ENCODE results near the gene ITPA. TPM values are rescaled to one million over a fixed set of nuclear protein-coding genes. Genes with fewer than 3 reads are reported as not detected.

Gene ITPA
- total and polyA plus RNA-seq, 2 of the 4 experiments (the other 2 are of a cell fraction), result 32.4 to 49.0 TPM

- no peak for ATAC-seq (ENCODE audit: low read depth)
- Histone ChIP-seq H2BK5ac (ENCODE audit: low read depth, low read length, poor library complexity, severe bottlenecking) (no peak overlapping the region), H3K27ac (ENCODE audit: insufficient read depth, low read length) (no peak overlapping the region), H3K23ac (ENCODE audit: low read depth, low read length) (no peak overlapping the region), H4K20me1 (ENCODE audit: insufficient read depth, low read length) (no peaks in the 10 kb centered on the region), H2AK5ac (ENCODE audit: low read depth, low read length) (no peak overlapping the region), H3K14ac (replicated peaks; ENCODE audit: low read depth, low read length) (no peak overlapping the region), H4K5ac (ENCODE audit: low read depth, low read length) (no peak overlapping the region), H2AK9ac (replicated peaks; ENCODE audit: low read depth, low read length, poor library complexity) (no peak overlapping the region), H2BK15ac (ENCODE audit: low read depth, low read length) (no peak overlapping the region), H3K4me1 (ENCODE audit: control insufficient read depth, insufficient read depth, low read length) (peaks cover 7% of the 10 kb centered on the region), H3K9me3 (ENCODE audit: control insufficient read depth, insufficient read depth, low read length) (no peaks in the 10 kb centered on the region), H2BK20ac (ENCODE audit: low read depth, low read length) (no peak overlapping the region), H3K56ac (ENCODE audit: extremely low read depth, insufficient read depth, low read length) (no peak overlapping the region), H3K36me3 (ENCODE audit: control insufficient read depth, insufficient read depth, low read length) (peaks cover 38% of the 10 kb centered on the region), H4K8ac (ENCODE audit: low read depth in 2 of 2, low read length in 2 of 2) (no peak overlapping the region), H3K9ac (ENCODE audit: low read depth, low read length) (no peak overlapping the region), H2AFZ (replicated peaks; ENCODE audit: low read length, poor library complexity) (no peak overlapping the region), H3K79me1 (ENCODE audit: low read depth in 1 of 2, low read length in 2 of 2) (peaks cover 19 to 23% of the 10 kb centered on the region in 2 experiments), H3K4me2 (ENCODE audit: low read depth, low read length) (no peak overlapping the region), H3K4me3 (ENCODE audit: insufficient read depth, low read depth, low read length) (no peak overlapping the region), H3K9me1 (ENCODE audit: insufficient read depth, low read length) (0 out of 2 replicates have a peak, but pooled peaks cover 3% of the 10 kb centered on the region), H3K27me3 (ENCODE audit: control insufficient read depth, insufficient read depth, low read length) (no peaks in the 10 kb centered on the region), H3K4ac (ENCODE audit: low read depth, low read length) (no peak overlapping the region), H2BK120ac (ENCODE audit: low read depth, low read length) (no peak overlapping the region), H3K18ac (ENCODE audit: low read depth, low read length) (no peak overlapping the region), H4K91ac (ENCODE audit: insufficient read depth, low read depth, low read length) (no peak overlapping the region)
- DNase-seq, result no peak
- POLR2A ChIA-PET (ENCODE audit: unreplicated experiment), result no interaction called here
- BruUV-seq (replicated peaks), result no TSS peak
- intact Hi-C loops (cut with micrococcal nuclease) (no loop called here), in situ Hi-C loops (cut with MboI; ENCODE audit: low sequenced_read_pairs) (no loop called here), dilution Hi-C loops (cut with HindIII; ENCODE audit: low sequenced_read_pairs, unreplicated experiment) (no loop called here)
- 100% methylated on average over 1 of the region's 2 CpGs; no CpG with 5 or more reads in 1 of the 2 experiments for WGBS, 2 experiments (ENCODE audit: extremely low coverage in 2 of 2, insufficient read length in 1 of 2)
- CTCF ChIA-PET, result interaction anchor here (0.9 kb wide), 1 partner anchor 146 kb away, joined by 3 read pairs; no protein-coding TSS in a partner anchor
- TF ChIP-seq MXI1 (IDR thresholded peaks at IDR 0.05; ENCODE audit: borderline replicate concordance, low read depth, low read length), result no peak
- no peak for TF ChIP-seq ELK1 (IDR thresholded peaks at IDR 0.05; ENCODE audit: borderline replicate concordance, low read depth, low read length)
- TF ChIP-seq BHLHE40 (IDR thresholded peaks at IDR 0.05; ENCODE audit: low read depth, low read length), result no peak
- no peak for TF ChIP-seq RAD21 (IDR thresholded peaks at IDR 0.05; ENCODE audit: low read length)
- no peak for TF ChIP-seq CEBPB (IDR thresholded peaks at IDR 0.05; ENCODE audit: low read depth, low read length)
- TF ChIP-seq POLR2A (IDR thresholded peaks at IDR 0.05; ENCODE audit: low read depth, low read length), result no peak
- TF ChIP-seq FOS (IDR thresholded peaks at IDR 0.05; ENCODE audit: low read depth, low read length), result no peak
These were observed 10.1 kb upstream of the ITPA start for GRCh38 chr20:3199206-3199605.

All from IMR-90 (cell line).